Hematopoietic multipotent progenitor cell treated with erythropoietin and hydrocortisone succinate and interleukin-3 and kit ligand, for 17 days (in vitro differentiated cells): ENCODE data around the gene GABRB1.
"Not testable (repeated sequence)": the region's sequence is repeated elsewhere in the genome, so short reads cannot be mapped to it uniquely, and the experiment has no call there.

ENCODE experiments used
- DNase-seq: peaks from one replicate; pipeline ENCODE4 v3.0.0-alpha.2; 2015; ENCODE audit warnings: low spot score

GABRB1 gene

GRCh38 chr4:47213106-47213505 is 181.7 kb downstream of the GABRB1 start:
- no peak for DNase-seq

- no peak for DNase-seq
These were observed 182.2 kb downstream of the GABRB1 start for GRCh38 chr4:47213539-47213938.

- no peak for DNase-seq
These were observed 182.6 kb downstream of the GABRB1 start for GRCh38 chr4:47213971-47214370.

- no peak for DNase-seq
These were observed 184.4 kb downstream of the GABRB1 start for GRCh38 chr4:47215759-47216158.

GRCh38 chr4:47217291-47217690 is 185.9 kb downstream of the GABRB1 start:
- no peak for DNase-seq

- no peak for DNase-seq
These were observed 186.5 kb downstream of the GABRB1 start for GRCh38 chr4:47217884-47218283.

GRCh38 chr4:47218631-47219030 is 187.3 kb downstream of the GABRB1 start:
- DNase-seq: no peak

- no peak for DNase-seq
These were observed 188.2 kb downstream of the GABRB1 start for GRCh38 chr4:47219586-47219985.

- DNase-seq: no peak
These were observed 190.4 kb downstream of the GABRB1 start for GRCh38 chr4:47221721-47222120.

GRCh38 chr4:47222276-47222675 is 190.9 kb downstream of the GABRB1 start:
- DNase-seq: no peak

GRCh38 chr4:47224361-47224760 is 193.0 kb downstream of the GABRB1 start:
- no peak for DNase-seq

GRCh38 chr4:47235721-47236120 is 204.4 kb downstream of the GABRB1 start:
- DNase-seq: no peak

- no peak for DNase-seq
These were observed 207.3 kb downstream of the GABRB1 start for GRCh38 chr4:47238667-47239066.

- DNase-seq: no peak
These were observed 208.3 kb downstream of the GABRB1 start for GRCh38 chr4:47239649-47240048.

- no peak for DNase-seq
These were observed 220.2 kb downstream of the GABRB1 start for GRCh38 chr4:47251348-47252135.

GRCh38 chr4:47263721-47264120 is 232.4 kb downstream of the GABRB1 start:
- no peak for DNase-seq

- DNase-seq: no peak
These were observed 239.0 kb downstream of the GABRB1 start for GRCh38 chr4:47270201-47270888.

GRCh38 chr4:47271291-47271690 is 239.9 kb downstream of the GABRB1 start:
- no peak for DNase-seq

GRCh38 chr4:47274901-47275300 is 243.5 kb downstream of the GABRB1 start:
- no peak for DNase-seq

- no peak for DNase-seq
These were observed 244.2 kb downstream of the GABRB1 start for GRCh38 chr4:47275595-47275994.

GRCh38 chr4:47278631-47279030 is 247.3 kb downstream of the GABRB1 start:
- DNase-seq: no peak

- DNase-seq: no peak
These were observed 256.4 kb downstream of the GABRB1 start for GRCh38 chr4:47287735-47288134.

- DNase-seq: no peak
These were observed 258.4 kb downstream of the GABRB1 start for GRCh38 chr4:47289805-47290204.

- not testable (repeated sequence) for DNase-seq
These were observed 259.5 kb downstream of the GABRB1 start for GRCh38 chr4:47290873-47291272.
